MM.1S (cell line): ENCODE results near the gene MAP2K3.

Experiments
- DNase-seq: peaks from one replicate; pipeline ENCODE4 v3.0.0-alpha.2; 2015
- H2AFZ ChIP-seq: fragments of 300-600 bp; sonication (generic); 2 replicates; pipeline ENCODE4 v1.6.0; 2016; ENCODE audit warnings: antibody characterized with exemption, low read length
- H3F3A ChIP-seq: fragments of 300-600 bp; sonication (generic); 2 replicates; pipeline ENCODE4 v1.6.1; 2016; ENCODE audit warnings: mild to moderate bottlenecking, antibody characterized with exemption, low read length, moderate library complexity, mixed read lengths; ENCODE audit not compliant: insufficient read depth
- H3K27ac ChIP-seq: fragments of 300-600 bp; sonication (generic); 2 replicates; pipeline ENCODE4 v1.5.1; 2016; ENCODE audit warnings: mild to moderate bottlenecking, low read length
- H3K27me3 ChIP-seq: fragments of 300-600 bp; sonication (generic); replicated peaks from 2 replicates; pipeline ENCODE4 v1.6.0; 2016; ENCODE audit warnings: low read length; ENCODE audit not compliant: insufficient read depth
- H3K36me3 ChIP-seq: fragments of 300-600 bp; sonication (generic); replicated peaks from 2 replicates; pipeline ENCODE4 v1.6.1; 2016; ENCODE audit warnings: mild to moderate bottlenecking, low read length, mixed read lengths; ENCODE audit not compliant: insufficient read depth
- H3K4me1 ChIP-seq: fragments of 300-600 bp; sonication (generic); 2 replicates; pipeline ENCODE4 v1.6.1; 2016; ENCODE audit warnings: low read length, mixed read lengths
- H3K4me2 ChIP-seq: fragments of 300-600 bp; sonication (generic); 2 replicates; pipeline ENCODE4 v1.6.0; 2016; ENCODE audit warnings: low read depth, low read length
- H3K4me3 ChIP-seq: fragments of 300-600 bp; sonication (generic); 2 replicates; pipeline ENCODE4 v1.5.1; 2016; ENCODE audit warnings: low read length, mixed read lengths
- H3K79me2 ChIP-seq: fragments of 300-600 bp; sonication (generic); 2 replicates; pipeline ENCODE4 v1.6.1; 2016; ENCODE audit warnings: mixed run types, low read length, mixed read lengths
- H3K9ac ChIP-seq: fragments of 300-600 bp; sonication (generic); 2 replicates; pipeline ENCODE4 v1.6.1; 2016; ENCODE audit warnings: low read length, mixed read lengths
- H3K9me2 ChIP-seq: fragments of 300-600 bp; sonication (generic); replicated peaks from 2 replicates; pipeline ENCODE4 v1.6.1; 2016; ENCODE audit warnings: mild to moderate bottlenecking, low read length, mixed read lengths; ENCODE audit not compliant: insufficient read depth
- H3K9me3 ChIP-seq: fragments of 300-600 bp; sonication (generic); replicated peaks from 2 replicates; pipeline ENCODE4 v1.6.1; 2016; ENCODE audit warnings: mild to moderate bottlenecking, low read length, mixed read lengths; ENCODE audit not compliant: insufficient read depth
- H4K20me1 ChIP-seq: fragments of 300-600 bp; sonication (generic); 2 replicates; pipeline ENCODE4 v1.6.1; 2016; ENCODE audit warnings: mild to moderate bottlenecking, low read length, moderate library complexity, mixed read lengths; ENCODE audit not compliant: insufficient read depth
- EZH2 ChIP-seq: fragments of 300-600 bp; sonication (generic); optimal IDR thresholded peaks from 2 replicates; pipeline ENCODE3; 2017; ENCODE audit warnings: low read depth, mild to moderate bottlenecking, antibody characterized with exemption, low read length, mixed read lengths
- EZH2phosphoT487 ChIP-seq: fragments of 300-600 bp; sonication (generic); IDR thresholded peaks from 2 replicates; pipeline ENCODE4 v1.6.1; 2018; ENCODE audit warnings: antibody characterized with exemption, low read length
- TF ChIP-seq, protein P1 (sequence below): fragments of 300-600 bp; sonication (generic); IDR thresholded peaks from 2 replicates; pipeline ENCODE4 v1.5.1; 2016; ENCODE audit warnings: antibody characterized with exemption, low read length, mixed read lengths

The MAP2K3 gene

DNA sequence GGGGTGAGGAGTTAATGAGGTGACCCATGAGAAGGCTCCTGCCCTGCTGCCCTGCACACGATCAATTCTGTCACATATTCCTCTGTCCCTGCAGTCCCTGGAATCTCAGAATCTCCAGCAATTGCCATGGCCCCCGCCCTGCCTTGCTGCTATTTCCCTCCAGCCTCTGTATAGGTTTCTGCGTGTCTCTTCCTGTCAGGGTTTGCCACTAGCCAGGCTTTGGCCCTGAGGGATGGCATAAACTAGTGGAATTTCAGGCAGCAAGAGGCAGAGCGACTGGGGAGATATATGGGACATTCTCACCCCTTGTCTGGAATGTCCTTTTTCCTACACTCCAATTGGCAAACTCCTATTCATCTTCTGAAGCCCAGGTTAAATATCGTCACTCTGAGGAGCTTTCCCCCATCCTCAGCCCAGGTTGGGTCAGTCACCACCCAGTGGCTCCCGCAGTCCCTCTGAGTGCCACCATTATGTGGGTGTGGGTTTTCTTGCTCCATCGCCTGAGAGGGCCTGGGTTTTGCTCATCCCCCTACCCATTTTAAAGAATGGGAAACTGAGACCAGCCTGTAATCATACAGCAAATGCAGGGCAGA is 15.8 kb upstream of the MAP2K3 start:
- no peak for TF ChIP-seq EZH2phosphoT487
- TF ChIP-seq, protein P1, sequence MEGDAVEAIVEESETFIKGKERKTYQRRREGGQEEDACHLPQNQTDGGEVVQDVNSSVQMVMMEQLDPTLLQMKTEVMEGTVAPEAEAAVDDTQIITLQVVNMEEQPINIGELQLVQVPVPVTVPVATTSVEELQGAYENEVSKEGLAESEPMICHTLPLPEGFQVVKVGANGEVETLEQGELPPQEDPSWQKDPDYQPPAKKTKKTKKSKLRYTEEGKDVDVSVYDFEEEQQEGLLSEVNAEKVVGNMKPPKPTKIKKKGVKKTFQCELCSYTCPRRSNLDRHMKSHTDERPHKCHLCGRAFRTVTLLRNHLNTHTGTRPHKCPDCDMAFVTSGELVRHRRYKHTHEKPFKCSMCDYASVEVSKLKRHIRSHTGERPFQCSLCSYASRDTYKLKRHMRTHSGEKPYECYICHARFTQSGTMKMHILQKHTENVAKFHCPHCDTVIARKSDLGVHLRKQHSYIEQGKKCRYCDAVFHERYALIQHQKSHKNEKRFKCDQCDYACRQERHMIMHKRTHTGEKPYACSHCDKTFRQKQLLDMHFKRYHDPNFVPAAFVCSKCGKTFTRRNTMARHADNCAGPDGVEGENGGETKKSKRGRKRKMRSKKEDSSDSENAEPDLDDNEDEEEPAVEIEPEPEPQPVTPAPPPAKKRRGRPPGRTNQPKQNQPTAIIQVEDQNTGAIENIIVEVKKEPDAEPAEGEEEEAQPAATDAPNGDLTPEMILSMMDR: no peak
- no peak for TF ChIP-seq EZH2
- H4K20me1 ChIP-seq: no peaks in the 10 kb centered on the region
- no peak for DNase-seq
- H3K4me2 ChIP-seq: no peak overlapping the region
- no peaks in the 10 kb centered on the region for H3K36me3 ChIP-seq
- peak overlapping the region; percentile 34; the same call in 1 of the 2 replicates for H2AFZ ChIP-seq
- H3F3A ChIP-seq: no peaks in the 10 kb centered on the region
- H3K27ac ChIP-seq: no peak overlapping the region
- no peak overlapping the region for H3K4me3 ChIP-seq
- no peak overlapping the region for H3K9ac ChIP-seq
- no peaks in the 10 kb centered on the region for H3K9me3 ChIP-seq
- no peaks in the 10 kb centered on the region for H3K79me2 ChIP-seq
- peaks cover 5% of the 10 kb centered on the region; the same call in 1 of the 2 replicates for H3K4me1 ChIP-seq
- no peaks in the 10 kb centered on the region for H3K9me2 ChIP-seq
- H3K27me3 ChIP-seq: no peaks in the 10 kb centered on the region

- no peak overlapping the region for H3K4me2 ChIP-seq
- H3K27me3 ChIP-seq: no peaks in the 10 kb centered on the region
- H3K4me3 ChIP-seq: no peak overlapping the region
- TF ChIP-seq EZH2 (no peak), EZH2phosphoT487 (no peak)
- TF ChIP-seq, protein P1: no peak
- no peak overlapping the region for H3K9ac ChIP-seq
- DNase-seq: no peak
- H3F3A ChIP-seq: no peaks in the 10 kb centered on the region
- H4K20me1 ChIP-seq: no peaks in the 10 kb centered on the region
- no peaks in the 10 kb centered on the region for H3K79me2 ChIP-seq
- H3K4me1 ChIP-seq: peaks cover 5% of the 10 kb centered on the region; the same call in 1 of the 2 replicates
- no peaks in the 10 kb centered on the region for H3K36me3 ChIP-seq
- H3K27ac ChIP-seq: no peak overlapping the region
- H2AFZ ChIP-seq: no peak overlapping the region
- no peaks in the 10 kb centered on the region for H3K9me3 ChIP-seq
- no peaks in the 10 kb centered on the region for H3K9me2 ChIP-seq
Measured at GRCh38 chr17:21269394-21269793, 15.1 kb upstream of the MAP2K3 start.

DNA sequence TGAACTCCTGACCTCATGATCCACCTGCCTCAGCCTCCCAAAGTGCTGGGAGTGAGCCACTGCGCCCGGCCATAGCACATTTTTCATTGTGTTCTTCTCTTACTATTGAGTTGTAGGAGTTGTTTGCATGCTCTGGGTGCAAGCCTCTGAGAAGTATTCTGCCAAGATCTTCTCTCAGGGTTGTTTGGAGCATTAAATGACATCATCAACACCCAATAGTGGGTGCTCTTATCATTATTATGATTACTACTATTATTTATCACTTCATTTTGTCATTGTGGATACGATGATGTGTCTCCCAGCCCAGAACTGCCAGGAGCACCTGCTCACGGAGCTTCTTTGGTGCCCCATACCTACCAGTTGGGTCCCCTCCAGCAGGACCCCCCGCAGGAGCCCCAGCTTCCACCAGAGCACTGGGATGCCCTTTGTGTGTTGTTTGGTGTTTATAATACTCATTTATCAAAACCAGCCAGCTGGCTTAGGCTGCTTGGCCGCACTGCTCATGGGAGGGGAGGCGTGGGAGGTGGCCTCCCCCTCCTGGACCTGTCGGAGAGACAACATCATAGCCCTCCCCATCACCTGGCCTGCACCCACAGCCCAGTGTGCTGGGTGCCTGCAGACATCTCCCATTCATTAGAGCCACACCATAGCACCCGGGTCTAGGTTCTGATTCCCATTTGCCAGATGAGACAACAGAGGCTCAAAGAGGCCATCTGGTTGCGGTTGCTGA is 12.9 kb upstream of the MAP2K3 start:
- H3K27ac ChIP-seq: no peak overlapping the region
- TF ChIP-seq EZH2phosphoT487: no peak
- TF ChIP-seq, protein P1: no peak
- no peak for DNase-seq
- H2AFZ ChIP-seq: no peak overlapping the region
- H3K9ac ChIP-seq: no peak overlapping the region
- H3K79me2 ChIP-seq: no peaks in the 10 kb centered on the region
- no peak overlapping the region for H3K4me2 ChIP-seq
- no peaks in the 10 kb centered on the region for H3F3A ChIP-seq
- no peaks in the 10 kb centered on the region for H3K9me3 ChIP-seq
- H3K36me3 ChIP-seq: no peaks in the 10 kb centered on the region
- H3K27me3 ChIP-seq: no peaks in the 10 kb centered on the region
- peaks cover 9% of the 10 kb centered on the region for H3K4me1 ChIP-seq
- H3K9me2 ChIP-seq: no peaks in the 10 kb centered on the region
- H3K4me3 ChIP-seq: no peak overlapping the region
- no peaks in the 10 kb centered on the region for H4K20me1 ChIP-seq
